Measurements from ENCODE around the gene LMO3.

Gene LMO3

GRCh38 chr12:16608946-16609539, 3.1 kb upstream of the LMO3 start:
- TF ChIP-seq CTCF (IDR thresholded peaks at IDR 0.05; ENCODE audit: low read depth, low read length, missing control alignments), result no peak
- DNase-seq, result no peak
- Histone ChIP-seq H3K4me3 (ENCODE audit: low read depth, low read length) (no peak overlapping the region), H3K27ac (no peak overlapping the region), H3K36me3 (replicated peaks) (no peaks in the 10 kb centered on the region), H3K27me3 (replicated peaks) (peaks cover 20% of the 10 kb centered on the region)
- in situ Hi-C loops (cut with HindIII; ENCODE audit: low pct_ligation_motif_present, low sequenced_read_pairs), result no loop called here

- Histone ChIP-seq H3K27ac (no peak overlapping the region), H3K36me3 (replicated peaks) (no peaks in the 10 kb centered on the region), H3K27me3 (replicated peaks) (peaks cover 22% of the 10 kb centered on the region), H3K4me3 (ENCODE audit: low read depth, low read length) (no peak overlapping the region)
- in situ Hi-C loops (cut with HindIII; ENCODE audit: low pct_ligation_motif_present, low sequenced_read_pairs), result no loop called here
- DNase-seq, result no peak
- no peak for TF ChIP-seq CTCF (IDR thresholded peaks at IDR 0.05; ENCODE audit: low read depth, low read length, missing control alignments)
Measured at GRCh38 chr12:16607906-16608775, 2.2 kb upstream of the LMO3 start.

GRCh38 chr12:16606991-16607390, 1.0 kb upstream of the LMO3 start:
- Histone ChIP-seq H3K27me3 (replicated peaks) (peaks cover 22% of the 10 kb centered on the region), H3K27ac (no peak overlapping the region), H3K4me3 (ENCODE audit: low read depth, low read length) (no peak overlapping the region), H3K36me3 (replicated peaks) (no peaks in the 10 kb centered on the region)
- TF ChIP-seq CTCF (IDR thresholded peaks at IDR 0.05; ENCODE audit: low read depth, low read length, missing control alignments), result no peak
- no peak for DNase-seq
- in situ Hi-C loops (cut with HindIII; ENCODE audit: low pct_ligation_motif_present, low sequenced_read_pairs), result no loop called here

GRCh38 chr12:16606201-16606849, 363 bp upstream of the LMO3 start:
- Histone ChIP-seq H3K4me3 (ENCODE audit: low read depth, low read length) (peak overlapping the region; percentile 54), H3K27ac (no peak overlapping the region), H3K36me3 (replicated peaks) (no peaks in the 10 kb centered on the region), H3K27me3 (replicated peaks) (peaks cover 22% of the 10 kb centered on the region)
- peak; percentile 9 for DNase-seq
- no peak for TF ChIP-seq CTCF (IDR thresholded peaks at IDR 0.05; ENCODE audit: low read depth, low read length, missing control alignments)
- in situ Hi-C loops (cut with HindIII; ENCODE audit: low pct_ligation_motif_present, low sequenced_read_pairs), result no loop called here

- no peak for TF ChIP-seq CTCF (IDR thresholded peaks at IDR 0.05; ENCODE audit: low read depth, low read length, missing control alignments)
- Histone ChIP-seq H3K4me3 (ENCODE audit: low read depth, low read length) (peak overlapping the region; percentile 54), H3K27ac (no peak overlapping the region), H3K36me3 (replicated peaks) (no peaks in the 10 kb centered on the region), H3K27me3 (replicated peaks) (peaks cover 22% of the 10 kb centered on the region)
- in situ Hi-C loops (cut with HindIII; ENCODE audit: low pct_ligation_motif_present, low sequenced_read_pairs), result no loop called here
- DNase-seq, result no peak
Measured at GRCh38 chr12:16605642-16606116, 283 bp downstream of the LMO3 start.

Measured in brain microvascular endothelial cell (primary cell).